GM21526 (cell line): Measurements from ENCODE around the gene DEGS2.
"Not testable (repeated sequence)": the region's sequence is repeated elsewhere in the genome, so short reads cannot be mapped to it uniquely, and the experiment has no call there.

Experiments
- ATAC-seq: cut with Tn5 transposase; IDR thresholded peaks from one replicate; pipeline ENCODE4 v1.9.1; 2021; ENCODE audit warnings: moderate library complexity; ENCODE audit not compliant: unreplicated experiment, low FRiP score

DEGS2 gene

GRCh38 chr14:100181876-100182551 lies 22.6 kb upstream of the DEGS2 start:
- ATAC-seq, result not testable (repeated sequence)

- ATAC-seq, result not testable (repeated sequence)
Measured at GRCh38 chr14:100180671-100181070, 21.2 kb upstream of the DEGS2 start.

- ATAC-seq, result no peak
Measured at GRCh38 chr14:100178691-100179090, 19.2 kb upstream of the DEGS2 start.

- no peak for ATAC-seq
Measured at GRCh38 chr14:100176811-100177327, 17.4 kb upstream of the DEGS2 start.

GRCh38 chr14:100173353-100173752 lies 13.9 kb upstream of the DEGS2 start:
- ATAC-seq, result no peak

- ATAC-seq, result no peak
Measured at GRCh38 chr14:100172811-100173210, 13.4 kb upstream of the DEGS2 start.

- ATAC-seq, result no peak
Measured at GRCh38 chr14:100170880-100171279, 11.4 kb upstream of the DEGS2 start.

GRCh38 chr14:100168506-100168905 lies 9.1 kb upstream of the DEGS2 start:
- ATAC-seq, result no peak

- no peak for ATAC-seq
Measured at GRCh38 chr14:100165831-100166440, 6.5 kb upstream of the DEGS2 start.

GRCh38 chr14:100165376-100165775 lies 5.9 kb upstream of the DEGS2 start:
- no peak for ATAC-seq

GRCh38 chr14:100160534-100160916 lies 1.1 kb upstream of the DEGS2 start:
- ATAC-seq, result no peak

- no peak for ATAC-seq
Measured at GRCh38 chr14:100159865-100160533, 554 bp upstream of the DEGS2 start.

- no peak for ATAC-seq
Measured at GRCh38 chr14:100158566-100159093, 815 bp downstream of the DEGS2 start.

- ATAC-seq, result not testable (repeated sequence)
Measured at GRCh38 chr14:100157548-100158232, 1.8 kb downstream of the DEGS2 start.

GRCh38 chr14:100156776-100157175 lies 2.7 kb downstream of the DEGS2 start:
- ATAC-seq, result no peak

GRCh38 chr14:100155756-100156616 lies 3.5 kb downstream of the DEGS2 start:
- ATAC-seq, result no peak

- no peak for ATAC-seq
Measured at GRCh38 chr14:100155049-100155621, 4.3 kb downstream of the DEGS2 start.

- ATAC-seq, result no peak
Measured at GRCh38 chr14:100153560-100153959, 5.9 kb downstream of the DEGS2 start.

GRCh38 chr14:100152091-100152490 lies 7.4 kb downstream of the DEGS2 start:
- no peak for ATAC-seq
